Dendritic cell treated with granulocyte-macrophage colony-stimulating factor and Interleukin-4, amounts not matched to agents 40 ng/mL and 50 ng/mL, for 4 days (primary cell): ENCODE data around the gene SYT17.

Source experiments
- H3K27ac Mint-ChIP-seq: one replicate; pipeline ENCODE4 v1.8.0; 2022; ENCODE audit warnings: mild to moderate bottlenecking, mixed read lengths
- H3K27me3 Mint-ChIP-seq: one replicate; pipeline ENCODE4 v1.8.0; 2022; ENCODE audit warnings: mild to moderate bottlenecking, mixed read lengths
- H3K36me3 Mint-ChIP-seq: one replicate; pipeline ENCODE4 v1.8.0; 2022; ENCODE audit warnings: low read depth, mixed read lengths
- H3K4me1 Mint-ChIP-seq: one replicate; pipeline ENCODE4 v1.8.0; 2022; ENCODE audit warnings: low read depth, mixed read lengths
- H3K4me3 Mint-ChIP-seq: one replicate; pipeline ENCODE4 v1.8.0; 2022; ENCODE audit warnings: mild to moderate bottlenecking, moderate library complexity, mixed read lengths
- H3K9me3 Mint-ChIP-seq: one replicate; pipeline ENCODE4 v1.8.0; 2022; ENCODE audit warnings: mixed read lengths
- intact Hi-C: fragments of 100-400 bp; cut with micrococcal nuclease; formaldehyde crosslinking; loops from one replicate; pipeline ENCODE4 v1.15.0; 2022

The SYT17 gene, protein sequence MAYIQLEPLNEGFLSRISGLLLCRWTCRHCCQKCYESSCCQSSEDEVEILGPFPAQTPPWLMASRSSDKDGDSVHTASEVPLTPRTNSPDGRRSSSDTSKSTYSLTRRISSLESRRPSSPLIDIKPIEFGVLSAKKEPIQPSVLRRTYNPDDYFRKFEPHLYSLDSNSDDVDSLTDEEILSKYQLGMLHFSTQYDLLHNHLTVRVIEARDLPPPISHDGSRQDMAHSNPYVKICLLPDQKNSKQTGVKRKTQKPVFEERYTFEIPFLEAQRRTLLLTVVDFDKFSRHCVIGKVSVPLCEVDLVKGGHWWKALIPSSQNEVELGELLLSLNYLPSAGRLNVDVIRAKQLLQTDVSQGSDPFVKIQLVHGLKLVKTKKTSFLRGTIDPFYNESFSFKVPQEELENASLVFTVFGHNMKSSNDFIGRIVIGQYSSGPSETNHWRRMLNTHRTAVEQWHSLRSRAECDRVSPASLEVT

DNA sequence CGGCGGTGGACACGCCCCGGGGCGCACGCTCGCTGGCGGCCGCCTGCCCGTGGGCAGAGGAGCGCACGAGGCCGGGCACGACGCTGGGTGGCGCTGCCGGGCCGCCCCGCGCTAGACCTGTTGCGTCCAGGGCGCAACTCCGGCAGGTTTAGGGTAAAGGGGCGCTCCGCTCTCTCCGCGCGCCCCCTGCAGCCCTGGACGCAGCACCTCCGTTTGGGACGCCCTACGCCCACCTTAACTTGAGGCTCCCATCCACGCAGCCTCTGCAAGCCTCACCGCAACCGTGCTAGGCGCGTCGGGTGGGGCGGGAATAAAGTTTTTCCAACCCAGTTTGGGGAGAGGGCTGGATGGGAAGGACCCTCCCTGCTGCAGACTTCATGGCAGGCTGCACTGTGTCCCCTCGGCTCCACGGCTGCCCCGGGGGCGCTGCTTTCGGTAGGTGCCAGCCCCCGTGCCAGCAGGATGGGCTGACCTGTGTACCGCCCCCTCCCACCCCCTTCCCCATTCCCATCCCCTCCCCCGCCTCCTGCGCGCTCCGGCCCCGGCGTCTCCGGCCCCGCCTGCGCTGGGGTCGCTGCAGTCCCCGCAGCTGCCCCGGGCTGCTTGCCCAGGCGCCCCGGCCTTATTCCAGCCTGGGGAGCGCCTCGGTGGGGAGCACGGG is at the start of gene SYT17:
Gene SYT17 (plus strand): TSS at position 531 of the 661 bp plus-strand sequence. CDS start 407 bp downstream, outside the sequence.
- Mint-ChIP-seq H3K4me1 (peaks cover 23% of the 10 kb centered on the region), H3K4me3 (peak within 1 kb of the TSS; percentile 84), H3K27me3 (peaks cover 25% of the 10 kb centered on the region), H3K9me3 (no peaks in the 10 kb centered on the region), H3K36me3 (peaks cover 3% of the 10 kb centered on the region), H3K27ac (peak within 1 kb of the TSS; percentile 79)
- intact Hi-C loops = loop anchor here (1.0 to 5.0 kb wide), 4 partner anchors 11 to 207 kb away; no protein-coding TSS in a partner anchor

DNA sequence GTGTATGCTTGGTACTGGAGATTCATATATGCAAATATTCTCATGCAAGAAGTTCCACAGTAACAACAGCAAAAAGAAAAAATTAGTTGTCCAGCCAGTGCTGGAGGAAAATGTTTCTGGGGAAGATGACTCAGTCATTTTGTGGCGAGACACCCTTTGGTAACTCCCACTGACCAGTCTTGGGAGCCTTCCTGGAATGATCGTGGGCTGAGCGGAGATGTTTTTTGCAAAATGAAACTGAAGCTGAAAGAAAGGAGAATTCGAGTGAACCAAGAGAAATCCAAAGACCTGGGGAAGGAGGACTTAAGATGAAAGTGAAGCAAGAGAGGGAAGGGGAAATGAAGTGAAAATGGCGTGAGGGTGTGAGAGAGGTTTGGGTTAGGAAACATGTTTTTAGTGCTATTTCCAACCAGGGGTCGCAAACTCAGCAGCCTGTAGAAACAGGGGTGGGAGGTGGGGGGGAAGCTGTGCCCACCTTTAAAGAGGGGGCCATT is 49.1 kb upstream of the SYT17 start:
- Mint-ChIP-seq H3K36me3 (peaks cover 86% of the 10 kb centered on the region), H3K9me3 (no peaks in the 10 kb centered on the region), H3K4me1 (peaks cover 66% of the 10 kb centered on the region), H3K27ac (peak overlapping the region; percentile 85), H3K4me3 (peak overlapping the region; percentile 73), H3K27me3 (no peaks in the 10 kb centered on the region)
- intact Hi-C loops = loop anchor here (1.0 to 5.0 kb wide), 4 partner anchors 8 to 173 kb away; no protein-coding TSS in a partner anchor

DNA sequence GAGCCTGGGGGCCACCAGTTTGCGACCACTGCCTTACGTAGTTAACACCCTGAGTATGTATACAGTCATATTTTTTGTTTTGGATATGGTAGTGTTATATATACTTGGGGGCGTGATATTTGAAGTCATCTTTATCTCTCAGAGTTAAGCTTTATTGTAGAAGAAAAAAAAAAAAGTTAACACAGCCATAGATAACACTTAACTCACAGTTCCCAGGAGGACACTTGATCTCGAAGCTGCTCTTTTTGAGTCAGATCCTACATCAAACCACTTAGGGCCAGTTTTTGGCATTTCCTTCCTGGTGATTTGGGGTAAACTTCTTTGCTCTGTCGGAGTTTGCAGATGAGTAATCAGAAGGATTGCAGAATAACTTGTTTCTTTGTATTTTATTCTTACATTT is 48.5 kb upstream of the SYT17 start:
- no peaks in the 10 kb centered on the region for H3K9me3 Mint-ChIP-seq
- H3K27ac Mint-ChIP-seq = peak overlapping the region; percentile 85
- peaks cover 86% of the 10 kb centered on the region for H3K36me3 Mint-ChIP-seq
- H3K27me3 Mint-ChIP-seq = no peaks in the 10 kb centered on the region
- no peak overlapping the region for H3K4me3 Mint-ChIP-seq
- intact Hi-C loops = loop anchor here (1.0 to 5.0 kb wide), 4 partner anchors 8 to 173 kb away; no protein-coding TSS in a partner anchor
- peaks cover 70% of the 10 kb centered on the region for H3K4me1 Mint-ChIP-seq

DNA sequence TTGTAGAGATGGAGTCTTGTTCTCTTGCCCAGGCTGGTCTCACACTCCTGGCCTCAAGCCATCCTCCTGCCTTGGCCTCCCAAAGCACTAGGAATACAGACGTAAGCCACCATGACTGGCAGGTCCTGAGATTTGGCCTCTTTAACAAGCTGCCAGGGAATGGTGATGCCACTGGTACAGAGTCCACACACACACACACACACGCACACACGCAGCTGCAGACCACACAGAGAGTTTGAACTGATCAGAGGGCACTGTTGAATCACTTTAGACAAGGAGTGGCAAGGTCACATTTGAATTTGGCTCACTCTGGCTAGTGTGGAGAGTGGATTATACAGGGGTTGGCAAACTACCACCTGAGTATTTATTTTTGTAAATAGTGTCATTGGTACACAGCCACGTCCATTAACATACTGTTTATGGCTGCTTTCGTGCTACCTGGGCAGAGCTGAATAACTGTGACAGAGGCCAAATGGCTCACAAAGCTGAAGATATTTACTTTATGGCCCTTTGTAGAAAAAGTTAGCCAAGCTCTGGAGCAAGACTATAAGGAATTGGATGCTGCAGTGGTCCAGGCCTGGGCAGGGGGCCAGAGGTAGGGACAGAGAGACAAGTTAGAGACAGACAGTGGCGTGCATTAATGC is 44.4 kb upstream of the SYT17 start:
- peaks cover 76% of the 10 kb centered on the region for H3K4me1 Mint-ChIP-seq
- H3K9me3 Mint-ChIP-seq = no peaks in the 10 kb centered on the region
- H3K27ac Mint-ChIP-seq = peak overlapping the region; percentile 20
- H3K36me3 Mint-ChIP-seq = peaks cover 71% of the 10 kb centered on the region
- intact Hi-C loops = no loop called here
- no peak overlapping the region for H3K4me3 Mint-ChIP-seq
- H3K27me3 Mint-ChIP-seq = no peaks in the 10 kb centered on the region

DNA sequence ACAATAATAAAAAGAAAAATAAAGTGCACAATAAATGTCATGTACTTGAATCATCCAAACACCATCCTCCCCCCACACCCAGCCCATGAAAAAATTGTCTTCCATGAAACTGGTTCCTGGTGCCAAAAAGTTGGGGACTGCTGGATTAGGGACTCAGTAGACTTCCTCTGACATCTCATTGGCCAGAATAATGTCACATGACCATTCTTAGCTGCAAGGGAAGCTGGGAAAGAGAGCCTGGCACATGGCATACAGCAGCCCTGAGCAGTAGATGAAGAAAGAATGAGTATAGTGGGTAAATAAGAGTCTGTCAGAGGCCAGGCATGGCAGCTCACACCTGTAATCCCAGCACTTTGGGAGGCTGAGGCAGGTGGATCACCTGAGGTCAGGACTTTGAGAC is 41.7 kb upstream of the SYT17 start:
- Mint-ChIP-seq H3K4me1 (peaks cover 83% of the 10 kb centered on the region), H3K36me3 (peaks cover 47% of the 10 kb centered on the region), H3K27me3 (no peaks in the 10 kb centered on the region), H3K27ac (peak overlapping the region; percentile 93), H3K9me3 (no peaks in the 10 kb centered on the region), H3K4me3 (no peak overlapping the region)
- intact Hi-C loops = no loop called here

DNA sequence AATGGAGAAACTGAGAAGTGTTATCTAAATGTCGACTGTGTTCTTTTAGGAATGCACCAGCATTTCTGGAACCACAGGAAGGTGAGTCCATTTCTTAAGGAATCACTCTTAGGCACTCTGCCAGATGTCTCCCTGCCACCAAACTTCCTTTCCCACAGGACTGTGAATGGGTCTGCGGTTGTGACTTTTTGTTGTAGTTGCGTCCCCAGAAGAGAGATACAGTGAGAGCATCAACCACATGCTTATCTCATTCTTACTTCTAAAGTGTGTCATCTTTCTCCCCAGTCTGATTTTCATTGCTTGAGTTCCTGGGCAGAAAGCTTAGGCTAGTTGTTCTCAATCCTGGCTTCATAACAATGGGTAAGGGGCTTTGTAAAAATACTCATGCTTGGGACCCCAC is 40.8 kb upstream of the SYT17 start:
- no peaks in the 10 kb centered on the region for H3K9me3 Mint-ChIP-seq
- H3K27me3 Mint-ChIP-seq = no peaks in the 10 kb centered on the region
- intact Hi-C loops = loop anchor here (1.0 kb wide), 1 partner anchor 8 kb away; no protein-coding TSS in a partner anchor
- H3K4me1 Mint-ChIP-seq = peaks cover 84% of the 10 kb centered on the region
- peak overlapping the region; percentile 93 for H3K27ac Mint-ChIP-seq
- peak overlapping the region; percentile 35 for H3K4me3 Mint-ChIP-seq
- H3K36me3 Mint-ChIP-seq = peaks cover 38% of the 10 kb centered on the region

DNA sequence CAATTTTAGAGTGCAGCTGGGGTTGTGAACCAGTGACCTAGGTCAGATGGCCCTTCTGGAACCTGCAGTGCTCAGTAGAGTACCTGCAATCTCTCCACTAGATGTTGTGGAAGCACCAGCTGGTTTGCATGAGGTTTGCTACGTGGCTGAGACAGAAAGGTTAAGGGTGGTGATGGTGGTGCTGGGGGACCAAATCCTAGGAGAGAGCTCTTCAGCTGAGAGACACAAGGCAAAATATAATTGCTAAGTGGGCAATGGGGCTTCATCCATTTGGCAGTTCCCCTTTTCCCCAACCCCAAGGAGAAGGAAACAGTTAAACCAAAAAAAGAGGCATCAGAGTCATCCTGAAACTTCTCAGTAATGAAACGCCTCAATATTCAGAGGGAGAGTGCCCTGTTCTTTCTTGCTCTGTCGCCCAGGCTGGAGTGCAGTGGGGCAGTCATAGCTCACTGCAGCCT is 40.3 kb upstream of the SYT17 start:
- Mint-ChIP-seq H3K4me3 (peak overlapping the region; percentile 35), H3K27me3 (no peaks in the 10 kb centered on the region), H3K9me3 (no peaks in the 10 kb centered on the region), H3K4me1 (peaks cover 84% of the 10 kb centered on the region), H3K27ac (peak overlapping the region; percentile 93), H3K36me3 (peaks cover 33% of the 10 kb centered on the region)
- intact Hi-C loops = loop anchor here (1.0 kb wide), 1 partner anchor 8 kb away; no protein-coding TSS in a partner anchor

DNA sequence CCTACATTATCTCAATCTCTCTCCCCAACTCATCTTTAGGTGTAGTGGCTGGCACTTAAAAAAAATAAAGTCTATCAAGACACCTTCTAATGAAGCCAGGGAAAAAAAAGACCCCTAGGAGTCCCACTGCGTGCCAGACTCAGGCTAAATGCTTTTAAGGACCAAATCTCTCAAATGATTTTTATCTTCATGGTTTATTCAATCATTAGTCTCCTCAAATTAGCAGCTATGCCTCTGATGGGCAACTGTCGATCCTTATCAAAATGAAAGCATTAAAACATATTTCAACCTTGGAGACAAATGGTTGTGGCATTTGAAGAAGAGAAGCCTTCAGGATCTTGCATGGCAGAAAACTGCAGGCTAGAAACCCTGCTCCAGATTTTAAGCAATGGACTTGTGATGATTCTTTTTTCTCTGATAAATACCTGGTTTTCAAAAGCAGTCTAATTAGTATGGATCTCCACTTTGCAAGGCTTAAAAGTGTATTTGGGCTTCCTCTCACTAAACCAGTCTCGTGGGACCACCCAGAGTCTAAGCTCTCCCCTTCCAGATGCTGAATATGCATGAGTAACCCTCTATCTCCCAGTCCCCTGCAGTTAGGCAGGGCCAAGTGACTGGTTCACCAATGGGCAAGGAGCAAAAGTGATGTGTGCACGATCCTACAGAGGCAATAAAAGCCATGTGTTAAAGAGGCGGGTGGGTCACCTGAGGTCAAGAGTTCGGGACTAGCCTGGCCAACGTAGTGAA is 39.4 kb upstream of the SYT17 start:
- intact Hi-C loops = no loop called here
- Mint-ChIP-seq H3K4me1 (peaks cover 82% of the 10 kb centered on the region), H3K4me3 (peak overlapping the region; percentile 45), H3K36me3 (peaks cover 24% of the 10 kb centered on the region), H3K9me3 (no peaks in the 10 kb centered on the region), H3K27me3 (no peaks in the 10 kb centered on the region), H3K27ac (peak overlapping the region; percentile 93)

DNA sequence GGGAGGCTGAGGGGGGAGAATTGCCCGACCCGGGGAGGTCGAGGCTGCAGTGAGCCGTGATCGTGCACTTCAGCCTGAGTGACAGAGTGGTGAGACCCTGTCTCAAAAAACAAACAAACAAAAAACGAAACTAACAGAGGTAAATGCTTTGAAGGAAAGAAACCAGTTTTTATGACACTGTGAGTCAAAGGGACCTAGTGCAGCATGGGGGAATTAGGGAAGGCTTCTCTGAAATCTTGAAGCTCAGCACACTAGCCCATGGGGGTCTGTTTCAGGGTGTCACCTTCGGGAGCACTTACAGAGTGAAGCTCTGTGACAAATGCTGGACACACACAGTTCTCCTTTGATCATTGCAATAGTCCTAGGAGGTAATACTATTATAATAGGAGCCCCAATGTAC is 37.7 kb upstream of the SYT17 start:
- peak overlapping the region; percentile 93 for H3K27ac Mint-ChIP-seq
- H3K9me3 Mint-ChIP-seq = no peaks in the 10 kb centered on the region
- intact Hi-C loops = loop anchor here (2.0 to 5.0 kb wide), 2 partner anchors 14 to 37 kb away; partner anchors contain the start of gene SYT17
- no peaks in the 10 kb centered on the region for H3K27me3 Mint-ChIP-seq
- peaks cover 72% of the 10 kb centered on the region for H3K4me1 Mint-ChIP-seq
- H3K4me3 Mint-ChIP-seq = peak overlapping the region; percentile 61
- peaks cover 6% of the 10 kb centered on the region for H3K36me3 Mint-ChIP-seq

DNA sequence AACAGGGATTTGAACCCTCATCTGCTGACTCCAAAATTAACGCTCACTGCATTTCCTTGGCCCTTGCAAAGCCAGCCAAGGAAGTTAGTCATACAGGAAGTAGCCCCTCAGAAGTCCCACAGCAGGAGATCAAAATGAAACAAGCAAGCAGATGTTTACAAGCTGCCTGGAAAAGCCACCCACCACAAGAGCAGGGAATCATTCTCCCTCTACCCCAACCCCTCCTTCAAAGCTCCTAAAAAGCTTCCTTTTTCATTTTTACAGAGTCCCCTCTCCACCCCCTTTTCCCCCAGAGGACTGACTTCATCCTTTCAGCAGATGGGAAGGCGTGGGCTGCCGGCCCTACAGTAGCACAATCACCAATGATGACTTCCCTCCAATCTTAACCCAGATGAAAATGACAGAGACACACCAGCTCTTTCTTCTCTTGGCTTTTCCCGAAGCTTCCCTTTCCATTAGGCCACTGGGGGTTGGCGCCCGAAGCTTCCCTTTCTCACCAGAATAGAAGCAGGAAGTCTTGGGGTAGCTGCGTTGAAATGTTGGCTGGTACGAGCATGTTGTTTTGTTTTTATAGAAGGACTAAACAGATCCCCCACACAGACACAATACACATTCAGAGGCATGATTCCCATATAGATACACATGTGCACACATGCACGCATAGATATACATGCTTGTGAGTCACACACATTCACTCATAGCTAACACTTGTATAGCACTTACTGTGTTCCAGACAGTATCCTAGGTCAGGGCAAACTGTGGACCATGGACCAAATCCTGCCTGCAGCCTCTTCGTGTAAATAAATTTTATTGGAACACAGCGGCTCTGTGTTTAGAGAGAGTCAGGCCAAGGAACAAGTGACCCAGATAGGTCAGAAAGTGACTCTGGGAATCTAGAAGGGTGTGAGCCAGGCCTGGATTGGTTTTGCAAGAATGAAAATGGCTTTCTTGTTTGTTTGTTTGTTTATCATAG is 36.9 kb upstream of the SYT17 start:
- intact Hi-C loops = loop anchor here (1.0 to 5.0 kb wide), 3 partner anchors 14 to 45 kb away; partner anchors contain the start of gene SYT17

DNA sequence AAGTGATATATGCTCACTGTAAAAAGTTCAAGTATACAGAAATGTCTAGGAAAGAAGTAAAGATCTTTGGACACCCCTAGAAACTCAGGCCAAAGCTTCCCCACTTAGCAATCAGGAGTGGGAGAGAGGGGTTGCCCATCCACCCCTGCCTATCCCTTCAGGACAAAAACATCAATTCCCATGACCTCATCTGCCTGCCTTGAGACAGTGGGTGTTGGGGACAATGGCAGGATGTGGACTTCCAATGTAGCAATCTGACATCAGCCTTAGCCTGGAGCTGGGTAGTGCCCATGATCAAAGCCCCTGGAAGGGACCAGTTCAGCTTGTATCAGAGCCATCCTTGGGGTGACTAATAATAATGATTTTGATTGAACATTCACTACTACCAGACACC is 36.2 kb upstream of the SYT17 start:
- no peak overlapping the region for H3K4me3 Mint-ChIP-seq
- no peaks in the 10 kb centered on the region for H3K27me3 Mint-ChIP-seq
- intact Hi-C loops = loop anchor here (1.0 to 5.0 kb wide), 3 partner anchors 15 to 46 kb away; partner anchors contain the start of gene SYT17
- no peaks in the 10 kb centered on the region for H3K9me3 Mint-ChIP-seq
- H3K36me3 Mint-ChIP-seq = no peaks in the 10 kb centered on the region
- peaks cover 77% of the 10 kb centered on the region for H3K4me1 Mint-ChIP-seq
- H3K27ac Mint-ChIP-seq = peak overlapping the region; percentile 93

More for the DNA sequence above, 36.9 kb upstream of the SYT17 start:
- peaks cover 74% of the 10 kb centered on the region for H3K4me1 Mint-ChIP-seq
- H3K9me3 Mint-ChIP-seq = no peaks in the 10 kb centered on the region
- peak overlapping the region; percentile 93 for H3K27ac Mint-ChIP-seq
- no peaks in the 10 kb centered on the region for H3K27me3 Mint-ChIP-seq
- H3K36me3 Mint-ChIP-seq = no peaks in the 10 kb centered on the region
- H3K4me3 Mint-ChIP-seq = peak overlapping the region; percentile 61

DNA sequence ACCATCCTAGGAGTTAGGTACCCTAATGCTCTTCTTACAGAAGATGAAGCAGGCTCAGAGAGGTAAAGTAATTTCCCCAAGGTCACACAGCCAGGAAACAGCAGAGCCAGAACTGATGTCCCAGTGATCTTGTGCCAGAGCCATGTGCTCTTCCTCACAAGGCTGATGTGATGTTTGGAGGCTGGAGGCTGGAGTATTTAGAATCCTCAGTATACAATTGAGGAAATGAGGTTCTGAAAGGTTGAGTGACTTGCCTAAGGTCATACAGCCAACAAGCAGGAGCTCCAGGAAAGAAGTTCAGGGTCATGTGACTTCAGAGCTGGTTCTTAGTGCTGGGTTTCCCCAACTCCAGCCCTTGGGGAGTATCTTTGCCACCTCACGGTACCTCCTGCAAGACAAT is 35.8 kb upstream of the SYT17 start:
- Mint-ChIP-seq H3K9me3 (no peaks in the 10 kb centered on the region), H3K27me3 (no peaks in the 10 kb centered on the region), H3K4me1 (peaks cover 77% of the 10 kb centered on the region), H3K36me3 (no peaks in the 10 kb centered on the region), H3K4me3 (no peak overlapping the region), H3K27ac (peak overlapping the region; percentile 93)
- intact Hi-C loops = loop anchor here (5.0 kb wide), 1 partner anchor 35 kb away; the partner anchor contains the start of gene SYT17
